WTC11 (cell line): ENCODE measurements around the gene PHLDB1.

Experiments used
- FOXJ3 ChIP-seq: sonication (generic); formaldehyde crosslinking; IDR thresholded peaks from 2 replicates; pipeline ENCODE4 v1.9.0; 2021; ENCODE audit warnings: missing genetic modification reagents, mild to moderate bottlenecking, borderline replicate concordance
- KAT7 ChIP-seq: sonication (generic); formaldehyde crosslinking; IDR thresholded peaks from 2 replicates; pipeline ENCODE4 v1.8.1; 2023; ENCODE audit warnings: missing genetic modification reagents, mild to moderate bottlenecking, borderline replicate concordance
- NR2C2 ChIP-seq: sonication (generic); formaldehyde crosslinking; IDR thresholded peaks from 2 replicates; pipeline ENCODE4 v1.8.0; 2022; ENCODE audit warnings: mild to moderate bottlenecking, missing genetic modification reagents
- SP1 ChIP-seq: sonication (generic); formaldehyde crosslinking; conservative IDR thresholded peaks from 2 replicates; pipeline ENCODE4 v1.8.1; 2022; ENCODE audit warnings: missing genetic modification reagents
- ZNF263 ChIP-seq: sonication (generic); formaldehyde crosslinking; IDR thresholded peaks from 2 replicates; pipeline ENCODE4 v1.8.1; 2022; ENCODE audit warnings: low read depth, mild to moderate bottlenecking, moderate library complexity, missing genetic modification reagents
- TF ChIP-seq, protein P1 (sequence below): fragments of 200-600 bp; IDR thresholded peaks from 2 replicates; pipeline ENCODE4 v1.8.0; 2022; ENCODE audit warnings: antibody characterized with exemption
- TF ChIP-seq, protein P2 (sequence below): sonication (generic); formaldehyde crosslinking; IDR thresholded peaks from 2 replicates; pipeline ENCODE4 v1.8.1; 2022; ENCODE audit warnings: mild to moderate bottlenecking, moderate library complexity, missing genetic modification reagents

DNA sequence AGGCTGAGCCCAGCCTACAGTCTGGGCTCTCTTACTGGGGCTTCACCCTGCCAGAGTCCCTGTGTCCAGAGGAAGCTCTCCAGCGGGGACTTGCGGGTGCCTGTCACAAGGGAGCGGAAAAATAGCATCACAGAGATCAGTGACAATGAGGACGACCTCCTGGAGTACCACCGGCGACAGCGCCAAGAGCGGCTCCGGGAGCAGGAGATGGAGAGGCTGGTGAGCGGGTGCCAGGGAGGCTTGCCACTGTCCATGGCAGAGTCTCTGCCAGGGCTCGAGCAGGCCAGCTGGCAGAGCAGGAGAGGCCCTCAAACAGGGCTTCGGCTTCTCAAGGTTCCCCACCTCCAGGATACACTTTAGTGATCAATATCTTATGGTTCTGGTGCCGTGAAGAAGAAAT lies 21.0 kb downstream of the PHLDB1 start:
- TF ChIP-seq KAT7 (CRISPR knock-in tag) (no peak), ZNF263 (CRISPR knock-in tag) (no peak), SP1 (no peak), NR2C2 (no peak), FOXJ3 (CRISPR knock-in tag) (no peak)
- TF ChIP-seq, protein P1, sequence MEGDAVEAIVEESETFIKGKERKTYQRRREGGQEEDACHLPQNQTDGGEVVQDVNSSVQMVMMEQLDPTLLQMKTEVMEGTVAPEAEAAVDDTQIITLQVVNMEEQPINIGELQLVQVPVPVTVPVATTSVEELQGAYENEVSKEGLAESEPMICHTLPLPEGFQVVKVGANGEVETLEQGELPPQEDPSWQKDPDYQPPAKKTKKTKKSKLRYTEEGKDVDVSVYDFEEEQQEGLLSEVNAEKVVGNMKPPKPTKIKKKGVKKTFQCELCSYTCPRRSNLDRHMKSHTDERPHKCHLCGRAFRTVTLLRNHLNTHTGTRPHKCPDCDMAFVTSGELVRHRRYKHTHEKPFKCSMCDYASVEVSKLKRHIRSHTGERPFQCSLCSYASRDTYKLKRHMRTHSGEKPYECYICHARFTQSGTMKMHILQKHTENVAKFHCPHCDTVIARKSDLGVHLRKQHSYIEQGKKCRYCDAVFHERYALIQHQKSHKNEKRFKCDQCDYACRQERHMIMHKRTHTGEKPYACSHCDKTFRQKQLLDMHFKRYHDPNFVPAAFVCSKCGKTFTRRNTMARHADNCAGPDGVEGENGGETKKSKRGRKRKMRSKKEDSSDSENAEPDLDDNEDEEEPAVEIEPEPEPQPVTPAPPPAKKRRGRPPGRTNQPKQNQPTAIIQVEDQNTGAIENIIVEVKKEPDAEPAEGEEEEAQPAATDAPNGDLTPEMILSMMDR: no peak
- TF ChIP-seq, protein P2, sequence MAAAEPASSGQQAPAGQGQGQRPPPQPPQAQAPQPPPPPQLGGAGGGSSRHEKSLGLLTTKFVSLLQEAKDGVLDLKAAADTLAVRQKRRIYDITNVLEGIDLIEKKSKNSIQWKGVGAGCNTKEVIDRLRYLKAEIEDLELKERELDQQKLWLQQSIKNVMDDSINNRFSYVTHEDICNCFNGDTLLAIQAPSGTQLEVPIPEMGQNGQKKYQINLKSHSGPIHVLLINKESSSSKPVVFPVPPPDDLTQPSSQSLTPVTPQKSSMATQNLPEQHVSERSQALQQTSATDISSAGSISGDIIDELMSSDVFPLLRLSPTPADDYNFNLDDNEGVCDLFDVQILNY (CRISPR knock-in tag): no peak
